A172 (cell line): ENCODE data around the gene ARHGEF28. TPM values are rescaled to one million over a fixed set of nuclear protein-coding genes. Genes with fewer than 3 reads are reported as not detected.
A peak's percentile ranks its signal among the peaks of the same experiment; 100 is the strongest.

Source experiments
- DNase-seq: peaks from one replicate; pipeline ENCODE4 v3.0.0-alpha.2; 2015; ENCODE audit warnings: low spot score
- total RNA-seq: library from RNA; depleted of rRNA; stranded (reverse); fragments of >200 nt; shearing (Covaris generic); gene quantifications from 2 replicates; pipeline ENCODE4 v1.2.3, GENCODE V29; 2014

ARHGEF28 gene
- total RNA-seq, 1 experiment from 2014 or later, result 15.9 TPM

GRCh38 chr5:73962801-73963425 lies 336.9 kb downstream of the ARHGEF28 start:
- DNase-seq, result peak; percentile 8

GRCh38 chr5:73964352-73964865 lies 338.4 kb downstream of the ARHGEF28 start:
- no peak for DNase-seq

- DNase-seq, result no peak
These were observed 340.5 kb downstream of the ARHGEF28 start for GRCh38 chr5:73966451-73966850.

- DNase-seq, result peak; percentile 21
These were observed 341.4 kb downstream of the ARHGEF28 start for GRCh38 chr5:73967347-73967746.

GRCh38 chr5:73968246-73968645 lies 342.2 kb downstream of the ARHGEF28 start:
- DNase-seq, result no peak

GRCh38 chr5:73968729-73969128 lies 342.7 kb downstream of the ARHGEF28 start:
- DNase-seq, result no peak

GRCh38 chr5:73969195-73970036 lies 343.4 kb downstream of the ARHGEF28 start:
- no peak for DNase-seq

- no peak for DNase-seq
These were observed 345.3 kb downstream of the ARHGEF28 start for GRCh38 chr5:73971326-73971725.

GRCh38 chr5:73973135-73973534 lies 347.1 kb downstream of the ARHGEF28 start:
- DNase-seq, result no peak

- DNase-seq, result no peak
These were observed 348.9 kb downstream of the ARHGEF28 start for GRCh38 chr5:73974871-73975360.

GRCh38 chr5:73975845-73976244 lies 349.8 kb downstream of the ARHGEF28 start:
- DNase-seq, result no peak

GRCh38 chr5:73977146-73977545 lies 351.1 kb downstream of the ARHGEF28 start:
- DNase-seq, result no peak

GRCh38 chr5:73979321-73979720 lies 353.3 kb downstream of the ARHGEF28 start:
- DNase-seq, result no peak

GRCh38 chr5:73981704-73982103 lies 355.7 kb downstream of the ARHGEF28 start:
- DNase-seq, result no peak

- DNase-seq, result no peak
These were observed 357.6 kb downstream of the ARHGEF28 start for GRCh38 chr5:73983644-73984043.

GRCh38 chr5:73985145-73985544 lies 359.1 kb downstream of the ARHGEF28 start:
- DNase-seq, result peak; percentile 23

- DNase-seq, result no peak
These were observed 360.7 kb downstream of the ARHGEF28 start for GRCh38 chr5:73986729-73987128.

GRCh38 chr5:73987915-73988314 lies 361.9 kb downstream of the ARHGEF28 start:
- no peak for DNase-seq

- DNase-seq, result no peak
These were observed 364.0 kb downstream of the ARHGEF28 start for GRCh38 chr5:73989956-73990355.
